Stimulated activated CD8-positive, alpha-beta memory T cell treated with anti-CD3 and anti-CD28 coated beads, Interleukin-12 subunit alpha, Interleukin-12 subunit beta, amount 100 ng/mL, for 24 hours (primary cell): ENCODE results near the gene ADGRB3.
"Not testable (repeated sequence)": the region's sequence is repeated elsewhere in the genome, so short reads cannot be mapped to it uniquely, and the experiment has no call there.

Source experiments
- DNase-seq: peaks from one replicate; pipeline ENCODE4 v3.0.0-alpha.2; 2020; ENCODE audit errors: extremely low read depth

ADGRB3 gene

DNA sequence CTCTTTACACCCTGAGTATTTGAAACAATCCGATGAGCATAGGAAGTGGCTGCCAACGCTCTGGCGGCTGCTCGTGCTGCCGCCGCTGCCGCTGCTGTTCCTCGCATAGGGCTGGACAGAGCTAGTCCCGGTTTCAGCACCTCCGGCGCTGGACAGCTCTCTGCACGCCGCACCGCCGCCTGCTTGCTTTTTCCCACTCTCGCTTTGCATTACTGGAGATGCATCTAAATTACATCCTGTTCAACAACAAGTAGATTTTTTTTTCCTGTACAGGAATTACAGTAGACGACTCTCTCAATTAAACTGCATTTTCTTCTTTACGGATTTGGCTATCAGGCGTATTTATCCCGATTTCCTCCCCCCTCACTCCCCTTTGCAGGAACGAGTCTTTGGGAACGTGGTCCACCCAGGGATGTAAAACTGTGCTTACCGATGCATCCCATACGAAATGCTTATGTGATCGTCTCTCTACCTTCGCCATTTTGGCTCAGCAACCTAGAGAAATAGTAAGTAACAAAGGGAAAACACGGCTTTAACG, 597.9 kb downstream of the ADGRB3 start:
- no peak for DNase-seq

- no peak for DNase-seq
These were observed 603.0 kb downstream of the ADGRB3 start for GRCh38 chr6:69238067-69238466.

- no peak for DNase-seq
These were observed 611.9 kb downstream of the ADGRB3 start for GRCh38 chr6:69246983-69247382.

DNA sequence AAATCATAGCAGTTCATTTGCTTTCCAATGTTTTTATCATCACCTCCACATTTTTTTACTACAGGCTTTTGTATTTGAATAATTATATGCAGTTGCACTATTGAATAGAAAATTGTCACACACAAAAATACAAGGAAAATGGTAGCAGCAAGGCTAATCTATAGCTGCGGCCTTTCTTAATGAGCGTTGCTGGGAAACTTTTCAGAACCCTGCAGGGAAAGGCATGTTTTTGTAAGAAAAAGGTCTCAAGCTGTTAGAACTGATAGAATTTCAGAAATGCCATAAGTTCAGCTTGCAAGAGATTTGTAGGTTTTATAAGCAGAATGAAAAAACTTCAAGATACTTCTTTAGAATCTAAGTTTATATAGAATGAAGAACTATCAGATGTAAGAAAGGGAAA, 625.9 kb downstream of the ADGRB3 start:
- DNase-seq = no peak

DNA sequence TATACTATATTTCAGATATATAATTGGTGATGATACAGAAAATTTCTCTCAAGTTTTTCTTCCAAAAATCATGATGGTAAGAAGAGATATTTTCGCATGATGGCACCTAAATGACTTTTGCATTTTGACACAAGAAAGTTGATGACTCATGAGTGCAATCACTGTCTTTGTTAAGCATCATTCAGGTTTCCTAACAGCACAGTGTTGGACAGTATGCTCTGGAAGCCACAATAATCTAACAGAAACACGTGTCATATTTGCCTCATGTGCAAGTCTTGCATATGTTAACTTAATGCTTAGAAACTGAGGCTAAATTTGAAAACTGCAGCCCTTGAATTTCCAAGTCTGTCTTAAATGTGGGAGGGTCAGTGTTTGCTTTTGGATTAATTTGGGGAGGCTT, 628.2 kb downstream of the ADGRB3 start:
- no peak for DNase-seq

GRCh38 chr6:69265090-69265489, 630.0 kb downstream of the ADGRB3 start:
- DNase-seq = no peak

- no peak for DNase-seq
These were observed 630.6 kb downstream of the ADGRB3 start for GRCh38 chr6:69265706-69266105.

DNA sequence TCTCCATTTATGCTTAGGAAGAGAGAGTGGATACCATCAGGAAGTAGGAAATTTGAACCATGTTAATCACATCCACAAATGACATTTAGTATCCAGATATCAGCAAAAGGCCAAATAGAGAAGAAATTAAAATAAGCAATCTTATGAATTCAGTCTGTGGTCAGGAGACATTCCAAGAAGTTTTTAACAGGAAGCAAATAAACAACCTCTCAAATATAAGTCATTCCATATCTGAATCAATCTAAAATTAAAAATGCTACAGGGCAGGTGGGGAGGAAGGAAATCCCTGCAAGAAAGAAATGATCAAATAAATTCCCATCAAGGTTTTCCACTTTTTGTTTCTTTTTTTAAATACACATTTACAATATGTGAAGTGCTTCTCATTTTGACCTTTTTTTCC, 641.1 kb downstream of the ADGRB3 start:
- DNase-seq = no peak

GRCh38 chr6:69279805-69280204, 644.7 kb downstream of the ADGRB3 start:
- DNase-seq = no peak

DNA sequence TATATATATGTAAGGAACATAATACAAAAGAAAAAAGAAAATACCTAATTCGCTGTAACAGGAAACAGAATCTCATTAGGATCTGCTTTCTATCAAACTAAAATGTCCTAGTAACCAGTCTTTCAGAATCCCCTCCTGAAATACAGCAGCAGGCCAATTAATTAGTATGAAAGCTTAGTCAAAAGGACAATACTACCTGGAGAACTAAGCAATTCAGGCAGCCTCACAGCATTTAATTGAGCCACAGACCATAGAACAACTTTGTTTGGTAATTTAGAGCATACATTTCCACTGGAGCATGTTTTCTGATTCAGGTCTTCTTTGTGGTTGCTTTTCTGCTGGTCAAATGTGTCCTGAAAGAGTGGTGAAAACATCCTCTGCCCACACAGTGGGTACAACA, 645.8 kb downstream of the ADGRB3 start:
- no peak for DNase-seq

DNA sequence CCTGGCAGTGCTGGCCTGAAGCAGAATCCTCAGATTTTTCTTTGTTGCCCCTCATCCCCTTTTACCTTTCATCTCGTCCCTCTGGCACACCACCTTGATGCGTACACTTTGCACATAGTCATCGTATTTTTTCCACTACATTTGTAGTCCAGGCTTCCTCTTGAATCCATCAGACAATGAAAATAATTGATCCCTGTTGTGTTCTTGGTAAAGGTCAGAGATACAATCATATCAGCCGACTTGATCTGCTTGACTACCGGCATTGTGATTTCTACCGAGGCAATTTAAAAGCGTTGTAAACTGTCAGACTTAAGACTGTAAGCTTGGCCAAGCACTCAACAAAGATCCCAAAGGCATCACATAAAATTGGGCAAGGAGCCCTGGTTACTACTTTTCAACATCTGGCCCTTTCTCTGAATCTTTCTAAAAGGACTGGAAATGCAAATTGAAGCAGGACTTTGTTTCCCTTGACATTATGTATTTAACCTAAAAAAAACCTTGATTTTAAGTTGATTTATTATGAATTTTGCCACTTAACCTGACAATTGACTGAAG, 649.2 kb downstream of the ADGRB3 start:
- no peak for DNase-seq

- DNase-seq = no peak
These were observed 650.0 kb downstream of the ADGRB3 start for GRCh38 chr6:69285054-69285453.

- no peak for DNase-seq
These were observed 651.2 kb downstream of the ADGRB3 start for GRCh38 chr6:69286331-69286730.

DNA sequence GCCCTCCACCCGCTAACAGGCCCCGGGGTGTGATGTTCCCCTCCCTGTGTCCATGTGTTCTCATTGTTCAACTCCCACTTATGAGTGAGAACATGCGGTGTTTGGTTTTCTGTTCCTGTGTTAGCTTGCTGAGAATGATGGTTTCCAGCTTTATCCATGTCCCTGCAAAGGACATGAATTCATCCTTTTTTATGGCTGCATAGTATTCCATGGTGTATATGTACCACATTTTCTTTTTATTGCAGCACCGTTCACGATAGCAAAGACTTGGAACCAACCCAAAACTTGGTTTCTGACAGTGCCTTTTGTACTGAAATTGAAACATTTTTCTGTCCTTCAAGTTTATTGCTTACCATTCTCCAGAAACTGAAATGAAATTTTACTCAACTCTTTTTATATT, 653.1 kb downstream of the ADGRB3 start:
- not testable (repeated sequence) for DNase-seq

DNA sequence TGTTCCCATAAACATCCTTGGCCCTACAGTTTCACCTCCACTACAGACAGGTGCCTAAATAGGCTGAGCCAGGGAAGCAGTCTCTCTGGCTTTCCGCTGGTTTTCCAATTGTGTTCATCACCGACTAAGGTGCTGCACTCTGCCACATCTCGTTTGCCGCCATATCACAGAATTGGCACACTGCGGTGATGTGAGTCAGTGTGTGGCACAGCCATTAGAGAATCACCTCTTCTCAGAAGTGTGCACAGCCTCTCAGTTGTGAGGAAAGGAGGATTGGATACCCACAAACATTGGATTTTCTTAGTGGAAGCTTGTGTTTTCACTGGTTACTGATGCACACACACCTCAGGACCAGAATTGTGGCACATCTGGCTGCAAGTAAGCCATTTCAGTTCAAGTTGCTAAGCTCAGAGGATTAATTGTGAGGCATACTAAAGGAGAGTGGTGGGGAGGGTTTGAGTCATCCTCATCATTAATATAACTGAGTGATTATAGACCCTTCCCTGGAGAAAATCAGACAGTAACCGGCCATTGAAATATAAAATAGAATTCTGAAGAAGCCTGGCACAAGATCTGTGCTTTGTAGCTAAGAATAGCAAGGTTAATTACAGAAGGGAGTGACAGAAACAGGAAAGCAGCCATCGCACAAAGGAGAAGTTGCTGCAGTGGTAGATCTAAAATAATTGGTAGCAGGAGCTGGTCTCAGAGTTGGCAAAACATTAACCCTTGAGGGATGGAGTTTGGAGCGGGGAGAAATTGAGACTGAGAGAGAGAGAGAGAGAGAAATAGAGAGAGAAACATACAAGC, 654.8 kb downstream of the ADGRB3 start:
- DNase-seq = no peak

DNA sequence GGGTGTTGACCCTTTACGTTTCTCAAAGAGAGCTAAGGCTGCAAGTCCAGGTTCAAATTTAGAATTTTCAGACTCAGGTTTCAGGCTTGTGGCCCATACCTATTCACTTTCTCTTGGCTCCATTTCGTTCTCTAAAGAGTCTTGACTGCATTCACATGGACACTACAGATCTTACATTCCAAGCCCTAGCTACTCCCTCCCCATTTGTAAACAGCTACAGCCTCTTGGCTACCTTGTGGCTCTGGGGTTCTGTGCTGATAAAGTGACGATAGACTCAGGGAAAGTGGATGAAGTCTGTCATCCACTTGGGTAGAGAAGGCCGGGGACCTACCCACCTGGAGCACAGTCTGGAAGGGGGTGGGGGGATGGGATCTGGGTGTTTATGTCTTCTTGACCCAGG, 658.4 kb downstream of the ADGRB3 start:
- DNase-seq = no peak

- no peak for DNase-seq
These were observed 659.3 kb downstream of the ADGRB3 start for GRCh38 chr6:69294407-69294806.

GRCh38 chr6:69294862-69295261, 659.8 kb downstream of the ADGRB3 start:
- DNase-seq = no peak

DNA sequence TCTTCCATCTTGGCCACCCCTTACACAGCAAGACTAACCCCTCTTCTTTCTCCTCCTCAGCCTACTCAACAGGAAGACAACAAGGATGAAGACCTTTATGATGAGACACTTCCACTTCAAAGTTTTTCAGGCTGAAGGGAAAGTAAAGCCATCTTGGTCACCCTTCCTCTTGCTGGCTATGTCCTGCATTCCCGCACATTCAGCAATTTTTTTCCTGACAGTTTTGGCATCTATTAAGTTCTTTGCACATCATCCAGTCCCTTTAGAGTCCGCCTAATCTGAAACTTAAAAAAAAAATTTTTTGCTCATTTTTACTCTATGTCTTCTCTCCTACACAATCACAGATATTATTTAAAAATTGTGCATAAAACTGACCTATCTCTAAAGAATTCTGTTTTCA, 668.3 kb downstream of the ADGRB3 start:
- no peak for DNase-seq

GRCh38 chr6:69305456-69305855, 670.4 kb downstream of the ADGRB3 start:
- no peak for DNase-seq

- DNase-seq = no peak
These were observed 673.5 kb downstream of the ADGRB3 start for GRCh38 chr6:69308584-69308983.

GRCh38 chr6:69311888-69312287, 676.8 kb downstream of the ADGRB3 start:
- DNase-seq = no peak

DNA sequence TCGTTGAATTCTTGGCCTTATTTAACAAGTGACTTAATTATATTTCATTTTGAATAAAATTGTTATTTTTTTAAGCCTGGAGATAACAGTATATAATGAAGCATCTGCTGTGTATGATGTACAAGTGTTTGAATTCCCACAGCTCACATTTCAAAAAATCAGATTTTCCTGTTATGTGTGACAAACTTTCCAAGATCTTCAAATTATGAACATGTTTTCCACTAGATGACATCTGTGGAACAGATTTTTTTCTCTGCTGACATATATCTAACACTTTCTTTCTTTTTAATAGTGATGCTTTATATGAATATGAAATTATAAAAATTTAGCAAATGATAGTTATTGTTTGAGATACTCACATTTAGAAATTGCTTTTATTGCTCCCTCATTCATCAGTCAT, 678.9 kb downstream of the ADGRB3 start:
- DNase-seq = no peak
